ENCODE results near the gene SWI5. TPM values are rescaled to one million over a fixed set of nuclear protein-coding genes. Genes with fewer than 3 reads are reported as not detected.
A peak's percentile ranks its signal among the peaks of the same experiment; 100 is the strongest.

Gene SWI5
- total RNA-seq, 1 donor from 2014 or later, result 30.0 TPM

DNA sequence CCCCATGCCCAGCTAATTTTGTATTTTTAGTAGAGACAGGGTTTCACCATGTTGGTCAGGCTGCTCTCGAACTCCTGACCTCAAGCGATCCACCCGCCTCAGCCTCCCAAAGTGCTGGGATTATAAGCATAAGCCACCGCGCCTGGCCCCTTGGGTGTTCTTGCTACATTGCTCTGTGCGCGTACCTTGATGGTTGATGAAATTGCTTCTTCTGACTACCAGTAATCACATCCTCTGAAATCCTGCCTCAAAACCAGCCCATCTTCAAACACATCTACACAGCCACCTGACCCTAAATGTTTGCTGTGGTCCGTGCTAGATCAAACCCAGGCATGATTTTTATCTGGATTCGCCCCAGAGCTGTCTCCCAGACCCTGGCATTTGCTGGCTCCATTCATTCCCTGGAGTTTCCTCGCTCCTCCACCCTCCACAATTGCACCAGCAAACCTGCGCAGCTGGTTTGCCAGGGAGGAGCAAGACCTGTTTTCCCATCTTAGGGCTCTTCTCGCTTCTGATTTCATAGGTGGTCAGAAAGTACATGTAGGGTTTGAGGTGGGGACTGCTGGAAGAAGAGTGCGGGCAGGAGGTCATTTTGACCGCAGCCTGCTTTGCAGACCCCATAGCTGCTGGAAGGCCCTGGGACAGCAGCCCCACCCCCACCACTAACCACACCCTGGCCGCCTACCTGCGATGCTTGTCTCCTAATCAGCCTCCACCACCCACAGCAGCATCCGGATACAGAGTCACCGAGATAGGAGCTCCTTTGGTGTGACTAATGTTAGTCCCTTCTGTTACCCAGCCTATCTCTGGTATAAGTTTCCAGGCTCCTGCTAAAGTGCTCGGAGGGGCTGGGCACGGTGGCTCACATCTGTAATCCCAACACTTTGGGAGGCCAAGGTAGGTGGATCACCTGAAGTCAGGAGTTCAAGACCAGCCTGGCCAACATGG lies 22.7 kb downstream of the SWI5 start:
- Histone ChIP-seq H3K36me3 (ENCODE audit: control insufficient read depth, insufficient read depth, low read length) (no peaks in the 10 kb centered on the region), H3K4me3 (ENCODE audit: low read depth, low read length) (no peak overlapping the region), H3K27me3 (ENCODE audit: control insufficient read depth, insufficient read depth, low read length) (no peaks in the 10 kb centered on the region)
- DNase-seq (ENCODE audit: low read depth) (peak; percentile 35), FAIRE-seq (no peak)
- no peak for TF ChIP-seq CTCF (IDR thresholded peaks at IDR 0.05; ENCODE audit: insufficient read depth, low read length, severe bottlenecking)

DNA sequence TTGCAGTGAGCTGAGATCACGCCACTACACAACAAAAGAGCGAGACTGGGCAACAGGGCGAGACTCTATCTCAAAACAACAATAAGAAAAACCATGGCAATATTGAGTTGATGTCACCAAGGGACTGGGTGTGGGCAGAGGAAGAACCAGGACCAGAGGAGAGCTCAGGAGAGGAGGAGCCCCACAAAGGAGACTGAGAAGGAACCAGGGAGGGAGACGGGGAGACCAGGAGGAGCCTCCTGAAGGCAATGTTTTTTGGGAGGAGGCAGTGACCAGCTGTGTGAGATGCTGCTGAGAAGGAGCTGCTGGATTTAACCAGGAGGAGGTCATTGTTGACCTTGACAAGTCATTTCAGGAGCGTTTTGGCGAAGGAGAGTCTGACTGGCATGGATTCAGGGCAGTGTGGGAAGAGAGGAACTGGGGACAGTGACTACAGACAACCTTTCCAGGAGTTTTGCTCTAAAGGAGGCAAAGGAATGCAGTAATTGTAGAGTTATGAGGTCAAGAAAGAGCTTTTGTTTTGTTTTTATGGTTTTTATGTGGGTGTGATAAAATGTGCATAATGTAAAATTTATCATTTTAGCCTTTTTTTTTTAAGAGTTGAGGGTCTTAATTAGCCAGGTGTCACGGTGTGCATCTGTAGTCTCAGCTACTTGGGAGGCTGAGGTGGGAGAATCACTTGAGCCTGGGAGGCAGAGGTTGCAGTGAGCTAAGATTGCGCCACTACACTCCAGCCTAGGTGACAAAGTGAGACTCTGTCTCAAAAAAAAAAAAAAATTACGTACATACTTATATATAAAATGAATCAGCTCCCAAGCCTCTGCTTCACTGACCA lies 28.3 kb downstream of the SWI5 start:
- no peak for TF ChIP-seq CTCF (IDR thresholded peaks at IDR 0.05; ENCODE audit: insufficient read depth, low read length, severe bottlenecking)
- DNase-seq (ENCODE audit: low read depth) (no peak), FAIRE-seq (no peak)
- Histone ChIP-seq H3K36me3 (ENCODE audit: control insufficient read depth, insufficient read depth, low read length) (no peaks in the 10 kb centered on the region), H3K4me3 (ENCODE audit: low read depth, low read length) (no peak overlapping the region), H3K27me3 (ENCODE audit: control insufficient read depth, insufficient read depth, low read length) (no peaks in the 10 kb centered on the region)

- peaks cover 4% of the 10 kb centered on the region for H3K36me3 ChIP-seq (ENCODE audit: control insufficient read depth, insufficient read depth, low read length)
- no peak for TF ChIP-seq CTCF (IDR thresholded peaks at IDR 0.05; ENCODE audit: insufficient read depth, low read length, severe bottlenecking)
- FAIRE-seq, result no peak
- DNase-seq (ENCODE audit: low read depth), result no peak
- H3K27me3 ChIP-seq (ENCODE audit: control insufficient read depth, insufficient read depth, low read length), result no peaks in the 10 kb centered on the region
- H3K4me3 ChIP-seq (ENCODE audit: low read depth, low read length), result no peak overlapping the region
Observed at GRCh38 chr9:128304971-128305288, 28.9 kb downstream of the SWI5 start.

DNA sequence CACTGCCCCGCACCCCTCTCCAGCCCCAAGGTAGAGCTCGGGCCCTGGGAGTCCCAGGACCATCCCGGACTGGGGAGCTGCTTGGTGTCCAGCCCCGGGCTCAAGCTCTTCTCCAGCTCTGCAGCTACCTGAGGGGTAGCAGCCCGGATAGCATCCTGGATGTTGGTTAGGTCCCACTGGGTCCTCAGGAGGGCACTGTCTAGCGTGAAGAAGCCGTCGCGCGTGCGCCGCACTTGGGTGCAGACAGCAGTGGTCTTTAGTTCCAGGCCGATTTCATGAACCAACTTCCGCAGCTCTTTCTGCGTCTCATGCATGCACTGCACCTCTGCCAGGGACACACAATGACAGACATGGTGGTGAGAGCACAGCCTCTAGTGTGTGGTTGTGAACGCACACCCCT lies 33.5 kb downstream of the SWI5 start:
- no peak for TF ChIP-seq CTCF (IDR thresholded peaks at IDR 0.05; ENCODE audit: insufficient read depth, low read length, severe bottlenecking)
- FAIRE-seq (no peak), DNase-seq (ENCODE audit: low read depth) (no peak)
- H3K4me3 ChIP-seq (ENCODE audit: low read depth, low read length), result no peak overlapping the region
- H3K27me3 ChIP-seq (ENCODE audit: control insufficient read depth, insufficient read depth, low read length), result no peaks in the 10 kb centered on the region
- peaks cover 21% of the 10 kb centered on the region for H3K36me3 ChIP-seq (ENCODE audit: control insufficient read depth, insufficient read depth, low read length)

DNA sequence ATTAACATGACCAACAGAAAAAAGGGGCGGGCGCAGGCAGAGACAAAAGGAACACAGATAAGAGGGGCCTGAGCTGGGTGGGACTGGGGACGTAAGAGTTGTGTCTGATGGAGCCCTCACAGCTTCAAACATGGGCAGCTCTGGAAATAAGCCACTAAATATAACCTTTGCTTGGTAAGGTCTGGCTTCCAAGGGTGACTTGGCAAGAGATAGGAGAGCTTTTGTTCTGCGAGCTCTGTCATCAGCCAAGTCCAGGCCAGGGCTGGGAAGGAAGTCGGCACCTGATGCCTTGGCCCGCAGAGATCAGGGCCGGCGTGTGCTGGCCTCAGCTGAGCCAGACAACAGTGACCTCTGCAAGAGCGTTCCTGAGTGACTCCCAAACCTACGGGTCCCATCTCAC lies 34.4 kb downstream of the SWI5 start:
- TF ChIP-seq CTCF (IDR thresholded peaks at IDR 0.05; ENCODE audit: insufficient read depth, low read length, severe bottlenecking), result no peak
- peaks cover 23% of the 10 kb centered on the region for H3K36me3 ChIP-seq (ENCODE audit: control insufficient read depth, insufficient read depth, low read length)
- DNase-seq (ENCODE audit: low read depth), result no peak
- FAIRE-seq, result no peak
- no peaks in the 10 kb centered on the region for H3K27me3 ChIP-seq (ENCODE audit: control insufficient read depth, insufficient read depth, low read length)
- no peak overlapping the region for H3K4me3 ChIP-seq (ENCODE audit: low read depth, low read length)

Data from bronchial epithelial cell (primary cell).